SK-N-SH treated with all-trans-retinoic acid at 6 μM for 48 hours (cell line): ENCODE results near the gene SMPDL3A.
A peak's percentile ranks its signal among the peaks of the same experiment; 100 is the strongest.

Experiments used
- ATAC-seq: fragments of 200-7000 bp; cut with Tn5 transposase; 3 replicates; pipeline ENCODE4 v1.9.1; 2020; ENCODE audit warnings: mild to moderate bottlenecking, moderate library complexity
- ARNTL ChIP-seq: fragments of 450-650 bp; formaldehyde crosslinking; IDR thresholded peaks from 2 replicates; pipeline ENCODE4 v1.5.0; 2020; ENCODE audit warnings: low read depth, mild to moderate bottlenecking, moderate library complexity, borderline replicate concordance
- BACH2 ChIP-seq: fragments of 250-450 bp; sonication (Bioruptor Pico); IDR thresholded peaks from 2 replicates; pipeline ENCODE4 v1.9.0; 2021; ENCODE audit warnings: mild to moderate bottlenecking, borderline replicate concordance
- CREB5 ChIP-seq: fragments of 250-450 bp; sonication (Bioruptor Pico); IDR thresholded peaks from 2 replicates; pipeline ENCODE4 v1.5.1; 2020; ENCODE audit warnings: low read depth, mild to moderate bottlenecking, moderate library complexity
- CSRNP3 ChIP-seq: fragments of 250-450 bp; sonication (Bioruptor Pico); IDR thresholded peaks from 2 replicates; pipeline ENCODE4 v1.5.1; 2021; ENCODE audit warnings: mild to moderate bottlenecking, moderate library complexity
- ESRRG ChIP-seq: fragments of 250-450 bp; sonication (Bioruptor Pico); IDR thresholded peaks from 2 replicates; pipeline ENCODE4 v1.6.1; 2021; ENCODE audit warnings: mild to moderate bottlenecking
- GLIS3 ChIP-seq: fragments of 250-450 bp; sonication (Bioruptor Pico); IDR thresholded peaks from 2 replicates; pipeline ENCODE4 v1.5.0; 2020; ENCODE audit warnings: mild to moderate bottlenecking, moderate library complexity
- ISL1 ChIP-seq: fragments of 250-450 bp; sonication (Bioruptor Pico); IDR thresholded peaks from 2 replicates; pipeline ENCODE4 v2.1.2; 2022; ENCODE audit warnings: mild to moderate bottlenecking, moderate library complexity
- OSR1 ChIP-seq: fragments of 250-450 bp; sonication (Bioruptor Pico); IDR thresholded peaks from 2 replicates; pipeline ENCODE4 v1.8.0; 2022; ENCODE audit warnings: moderate library complexity, mild to moderate bottlenecking, inconsistent platforms
- PATZ1 ChIP-seq: fragments of 250-450 bp; sonication (Bioruptor Pico); IDR thresholded peaks from 2 replicates; pipeline ENCODE4 v1.8.0; 2020; ENCODE audit warnings: mild to moderate bottlenecking, moderate library complexity, borderline replicate concordance
- POU6F1 ChIP-seq: fragments of 250-450 bp; sonication (Bioruptor Pico); IDR thresholded peaks from 2 replicates; pipeline ENCODE4 v1.8.0; 2021; ENCODE audit warnings: low read depth, mild to moderate bottlenecking, moderate library complexity, borderline replicate concordance
- PPARA ChIP-seq: fragments of 250-450 bp; sonication (Bioruptor Pico); IDR thresholded peaks from 2 replicates; pipeline ENCODE4 v1.5.0; 2020; ENCODE audit warnings: mild to moderate bottlenecking, borderline replicate concordance
- SNAI2 ChIP-seq: fragments of 250-450 bp; sonication (Bioruptor Pico); IDR thresholded peaks from 2 replicates; pipeline ENCODE4 v1.5.0; 2020; ENCODE audit warnings: mild to moderate bottlenecking, moderate library complexity
- TCF4 ChIP-seq: fragments of 250-450 bp; sonication (Bioruptor Pico); IDR thresholded peaks from 2 replicates; pipeline ENCODE4 v1.8.0; 2021; ENCODE audit warnings: mild to moderate bottlenecking, moderate library complexity, borderline replicate concordance
- TOX ChIP-seq: fragments of 250-450 bp; sonication (Bioruptor Pico); IDR thresholded peaks from 2 replicates; pipeline ENCODE4 v1.8.0; 2021; ENCODE audit warnings: mild to moderate bottlenecking, moderate library complexity, borderline replicate concordance
- TSHZ2 ChIP-seq: fragments of 250-450 bp; sonication (Bioruptor Pico); IDR thresholded peaks from 2 replicates; pipeline ENCODE4 v1.5.0; 2020; ENCODE audit warnings: mild to moderate bottlenecking, moderate library complexity
- ZFP3 ChIP-seq: fragments of 250-450 bp; sonication (Bioruptor Pico); IDR thresholded peaks from 2 replicates; pipeline ENCODE4 v1.5.0; 2020; ENCODE audit warnings: mild to moderate bottlenecking, moderate library complexity
- ZFP30 ChIP-seq: fragments of 450-650 bp; formaldehyde crosslinking; IDR thresholded peaks from 2 replicates; pipeline ENCODE4 v1.5.0; 2022; ENCODE audit warnings: mild to moderate bottlenecking, moderate library complexity
- ZNF8 ChIP-seq: fragments of 450-650 bp; formaldehyde crosslinking; IDR thresholded peaks from 2 replicates; pipeline ENCODE4 v1.5.0; 2020; ENCODE audit warnings: mild to moderate bottlenecking, moderate library complexity

SMPDL3A gene

GRCh38 chr6:122753000-122753687 is 35.9 kb upstream of the SMPDL3A start:
- ATAC-seq, result peak; percentile 49
- TF ChIP-seq ZNF8 (CRISPR knock-in tag), result no peak
- TF ChIP-seq TOX, result no peak
- no peak for TF ChIP-seq ESRRG (CRISPR knock-in tag)
- no peak for TF ChIP-seq ARNTL (CRISPR knock-in tag)
- TF ChIP-seq ZFP3, result no peak
- TF ChIP-seq POU6F1, result no peak

GRCh38 chr6:122753688-122754056 is 35.4 kb upstream of the SMPDL3A start:
- peak; percentile 77 for ATAC-seq
- TF ChIP-seq CSRNP3 (CRISPR knock-in tag) (no peak), TCF4 (CRISPR knock-in tag) (no peak), ARNTL (CRISPR knock-in tag) (no peak), GLIS3 (CRISPR knock-in tag) (no peak), BACH2 (no peak), TSHZ2 (no peak), OSR1 (CRISPR knock-in tag) (no peak), ZFP30 (CRISPR knock-in tag) (no peak), ZNF8 (CRISPR knock-in tag) (no peak), SNAI2 (no peak), PATZ1 (CRISPR knock-in tag) (no peak), CREB5 (CRISPR knock-in tag) (no peak), ISL1 (CRISPR knock-in tag) (no peak), ESRRG (CRISPR knock-in tag) (no peak)

- no peak for ATAC-seq
- TF ChIP-seq POU6F1 (no peak), PATZ1 (CRISPR knock-in tag) (no peak), BACH2 (no peak), ZFP3 (no peak), ARNTL (CRISPR knock-in tag) (no peak), PPARA (CRISPR knock-in tag) (no peak)
- TF ChIP-seq, all 23 proteins: peak for 0
Observed at GRCh38 chr6:122754191-122754731, 34.8 kb upstream of the SMPDL3A start.
